Tibial nerve (tissue), 3 donors: ENCODE results near the gene FLYWCH2.

ENCODE experiments used
- CTCF ChIP-seq, 5 experiments: fragments of 200-600 bp in 3 of 5; fragments of 450-650 bp in 2 of 5; sonication (generic) in 3 of 5; IDR thresholded peaks; one replicate each; pipeline ENCODE4 v1.5.1; 2016 to 2019; ENCODE audit warnings: antibody characterized with exemption in 5 of 5, mild to moderate bottlenecking in 3 of 5, moderate library complexity in 2 of 5
- POLR2A ChIP-seq, 2 donors: fragments of 450-650 bp; IDR thresholded peaks; one replicate each; pipeline ENCODE4 v1.6.1; 2017; ENCODE audit warnings: antibody characterized with exemption in 2 of 2, mild to moderate bottlenecking in 2 of 2, moderate library complexity in 2 of 2

- TF ChIP-seq CTCF (IDR thresholded peaks at IDR 0.05) (no peak), POLR2A (IDR thresholded peaks at IDR 0.05) (no peak)
Observed at GRCh38 chr16:2879854-2880508, 3.0 kb upstream of the FLYWCH2 start.
